Measurements from ENCODE around the gene CHN2. TPM values are rescaled to one million over a fixed set of nuclear protein-coding genes. Genes with fewer than 3 reads are reported as not detected.

Gene CHN2
- total and polyA plus RNA-seq, 8 donors, result 8.2 to 32.9 (median 24.0) TPM

DNA sequence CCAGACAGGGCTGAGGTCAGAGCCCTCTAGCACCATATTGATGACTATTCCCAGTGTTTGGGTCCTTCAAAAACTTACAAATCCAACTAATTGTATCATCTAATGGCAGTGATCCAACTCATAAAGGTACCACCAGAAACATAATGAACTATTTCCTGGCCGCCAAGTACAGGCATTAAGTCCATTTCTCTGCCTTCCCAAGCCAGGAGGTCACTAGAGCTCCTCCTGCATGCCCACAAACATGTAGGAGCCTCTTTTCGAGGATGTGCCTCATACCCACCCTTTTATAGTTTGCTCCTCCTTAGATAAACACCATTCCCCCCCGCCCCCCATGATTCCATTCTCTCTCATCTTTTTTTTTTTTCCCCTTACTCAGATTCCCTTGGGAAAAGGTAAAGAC is 91.3 kb downstream of the CHN2 start:
- Histone ChIP-seq H3K4me3 (no peak overlapping the region), H3K9me3 (no peaks in the 10 kb centered on the region), H3K4me1 (peaks cover 11 to 43% (median 23%) of the 10 kb centered on the region in 3 donors), H3K27me3 (no peaks in the 10 kb centered on the region), H3K36me3 (no peaks in the 10 kb centered on the region), H3K27ac (no peak overlapping the region)
- FAIRE-seq, result no peak
- no peak for ATAC-seq
- TF ChIP-seq, protein P1, sequence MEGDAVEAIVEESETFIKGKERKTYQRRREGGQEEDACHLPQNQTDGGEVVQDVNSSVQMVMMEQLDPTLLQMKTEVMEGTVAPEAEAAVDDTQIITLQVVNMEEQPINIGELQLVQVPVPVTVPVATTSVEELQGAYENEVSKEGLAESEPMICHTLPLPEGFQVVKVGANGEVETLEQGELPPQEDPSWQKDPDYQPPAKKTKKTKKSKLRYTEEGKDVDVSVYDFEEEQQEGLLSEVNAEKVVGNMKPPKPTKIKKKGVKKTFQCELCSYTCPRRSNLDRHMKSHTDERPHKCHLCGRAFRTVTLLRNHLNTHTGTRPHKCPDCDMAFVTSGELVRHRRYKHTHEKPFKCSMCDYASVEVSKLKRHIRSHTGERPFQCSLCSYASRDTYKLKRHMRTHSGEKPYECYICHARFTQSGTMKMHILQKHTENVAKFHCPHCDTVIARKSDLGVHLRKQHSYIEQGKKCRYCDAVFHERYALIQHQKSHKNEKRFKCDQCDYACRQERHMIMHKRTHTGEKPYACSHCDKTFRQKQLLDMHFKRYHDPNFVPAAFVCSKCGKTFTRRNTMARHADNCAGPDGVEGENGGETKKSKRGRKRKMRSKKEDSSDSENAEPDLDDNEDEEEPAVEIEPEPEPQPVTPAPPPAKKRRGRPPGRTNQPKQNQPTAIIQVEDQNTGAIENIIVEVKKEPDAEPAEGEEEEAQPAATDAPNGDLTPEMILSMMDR (IDR thresholded peaks at IDR 0.05), result no peak
- DNase-seq, result no peak
- intact Hi-C loops (cut with DNase I), result no loop called here
- WGBS, 2 donors, result 95 to 99% methylated on average over 3 of the region's 3 CpGs

DNA sequence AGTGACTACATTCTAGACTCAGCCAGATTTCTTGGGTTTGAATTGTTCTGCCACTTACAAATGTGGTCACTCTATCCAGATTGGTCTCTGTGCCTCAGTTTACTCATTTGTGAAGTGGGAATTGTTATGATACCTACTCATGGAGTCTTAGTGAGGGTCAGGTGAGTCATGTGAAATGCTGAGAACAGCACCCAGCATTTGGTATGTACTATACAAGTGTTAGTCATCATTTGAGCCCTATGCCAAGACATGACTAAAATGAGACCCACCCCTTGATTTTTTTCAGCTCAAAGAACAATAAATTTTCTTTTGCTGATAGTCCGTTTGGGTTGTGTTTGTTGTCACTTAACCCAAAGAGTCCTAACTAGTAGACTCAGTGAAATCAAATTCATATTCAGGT is 92.8 kb downstream of the CHN2 start:
- H3K27ac ChIP-seq, result no peak overlapping the region
- ATAC-seq, result peak; percentile 62 to 75 (median 70)
- H3K36me3 ChIP-seq, result no peaks in the 10 kb centered on the region
- peaks cover 16 to 53% (median 26%) of the 10 kb centered on the region in 3 donors for H3K4me1 ChIP-seq
- TF ChIP-seq, protein P1 (IDR thresholded peaks at IDR 0.05), result no peak
- intact Hi-C loops (cut with DNase I), result no loop called here
- H3K9me3 ChIP-seq, result no peaks in the 10 kb centered on the region
- no peak for DNase-seq
- WGBS, 2 donors, result 17 to 25% methylated on average over 1 of the region's 1 CpG
- H3K4me3 ChIP-seq, result no peak overlapping the region
- FAIRE-seq, result no peak
- H3K27me3 ChIP-seq, result no peaks in the 10 kb centered on the region

DNA sequence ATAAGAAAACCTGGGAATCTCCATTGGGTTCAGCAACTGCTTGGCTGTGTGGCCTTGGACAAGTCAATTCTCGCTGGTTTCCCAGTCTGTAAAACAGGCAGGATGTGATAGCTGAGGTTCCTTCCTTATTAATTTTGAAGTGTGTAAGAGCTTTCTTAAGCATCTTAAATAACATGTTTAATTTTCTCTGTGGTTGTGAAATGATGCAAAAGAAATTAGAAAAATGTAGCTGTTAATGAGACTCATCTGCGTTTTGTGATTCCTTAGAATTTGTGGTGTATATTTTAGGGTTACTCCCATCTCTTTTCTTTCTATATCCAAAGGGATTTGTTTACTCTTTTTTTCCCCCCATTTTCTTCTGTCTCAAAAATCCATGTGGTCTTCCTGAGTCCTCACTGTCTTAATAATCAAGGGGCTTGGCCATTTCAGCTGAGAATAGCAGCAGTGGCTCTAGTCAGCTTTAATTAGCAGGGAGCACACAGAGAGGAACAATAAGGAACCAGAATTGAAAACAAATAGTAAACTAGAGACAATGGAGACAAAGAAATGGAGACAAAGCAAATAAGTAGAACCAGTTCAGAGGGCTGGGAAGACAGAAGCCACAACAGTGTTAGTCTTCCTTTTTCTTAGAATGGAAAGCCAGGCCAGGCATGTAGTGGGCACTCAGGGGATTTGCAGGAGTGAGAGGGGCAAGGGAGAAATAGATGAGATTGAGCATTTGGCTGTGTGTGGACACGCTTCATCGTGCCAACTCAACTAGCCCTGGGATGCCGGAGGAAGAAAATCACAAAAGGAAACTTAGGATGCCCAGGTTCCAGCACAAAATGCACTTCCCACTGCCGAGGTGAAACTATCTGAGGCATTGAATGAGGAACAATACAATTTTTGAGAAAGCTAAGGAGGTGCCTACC is 93.9 kb downstream of the CHN2 start:
- Histone ChIP-seq H3K9me3 (no peaks in the 10 kb centered on the region), H3K36me3 (no peaks in the 10 kb centered on the region), H3K4me3 (no peak overlapping the region), H3K4me1 (peaks cover 13 to 51% (median 28%) of the 10 kb centered on the region in 3 donors), H3K27ac (no peak overlapping the region), H3K27me3 (no peaks in the 10 kb centered on the region)
- ATAC-seq (no peak), FAIRE-seq (no peak), DNase-seq (no peak)
- WGBS, 2 donors, result 87 to 88% methylated on average over 6 of the region's 6 CpGs
- TF ChIP-seq, protein P1 (IDR thresholded peaks at IDR 0.05), result no peak
- intact Hi-C loops (cut with DNase I), result no loop called here

GRCh38 chr7:29289156-29290021 is 94.8 kb downstream of the CHN2 start:
- no peak for FAIRE-seq
- 75 to 81% methylated on average over 15 of the region's 15 CpGs for WGBS, 2 donors
- Histone ChIP-seq H3K27me3 (no peaks in the 10 kb centered on the region), H3K9me3 (no peaks in the 10 kb centered on the region), H3K4me1 (peaks cover 13 to 50% (median 28%) of the 10 kb centered on the region in 3 donors), H3K4me3 (no peak overlapping the region), H3K36me3 (no peaks in the 10 kb centered on the region), H3K27ac (peak overlapping the region in 1 of 4 donors; percentile 17)
- intact Hi-C loops (cut with DNase I), result no loop called here
- DNase-seq, result peak in 1 of 6 donors; percentile 48
- TF ChIP-seq, protein P1 (IDR thresholded peaks at IDR 0.05), result no peak
- ATAC-seq, result peak in 2 of 4 donors; percentile 8 to 10
